Peyer's patch (tissue), 4 donors: ENCODE results near the gene ZNF765.

Source experiments
- POLR2A ChIP-seq, 2 donors: fragments of 450-650 bp; IDR thresholded peaks; one replicate each; pipeline ENCODE4 v1.5.1; 2017; ENCODE audit warnings: antibody characterized with exemption in 2 of 2, mild to moderate bottlenecking in 2 of 2, moderate library complexity in 2 of 2
- TF ChIP-seq, protein P1 (sequence below), 6 experiments: fragments of 450-650 bp in 4 of 6; fragments of 200-600 bp in 2 of 6; sonication (generic) in 1 of 6; IDR thresholded peaks; one replicate each; pipeline ENCODE4 v1.5.1; 2017 to 2019; ENCODE audit warnings: antibody characterized with exemption in 6 of 6, mild to moderate bottlenecking in 3 of 6, moderate library complexity in 1 of 6

DNA sequence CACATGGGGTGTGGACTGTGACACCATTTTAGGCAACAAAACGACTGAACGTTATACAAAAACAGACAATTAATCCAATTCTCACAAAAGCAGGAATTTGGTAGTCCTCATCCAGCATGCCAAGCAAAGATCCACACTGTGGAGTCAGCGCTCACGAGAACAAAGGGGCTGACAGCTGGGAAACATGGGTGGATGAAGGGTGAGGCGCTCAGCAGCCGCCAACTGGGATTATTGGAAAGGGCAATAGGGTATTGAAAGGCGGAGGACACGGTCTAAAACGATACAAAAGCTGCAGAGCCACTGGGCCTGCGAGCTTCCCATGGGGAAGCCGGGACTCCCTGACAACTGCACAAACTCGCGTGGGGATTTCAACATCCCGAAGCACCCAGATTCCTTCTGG, 67.9 kb downstream of the ZNF765 start:
- TF ChIP-seq, protein P1, sequence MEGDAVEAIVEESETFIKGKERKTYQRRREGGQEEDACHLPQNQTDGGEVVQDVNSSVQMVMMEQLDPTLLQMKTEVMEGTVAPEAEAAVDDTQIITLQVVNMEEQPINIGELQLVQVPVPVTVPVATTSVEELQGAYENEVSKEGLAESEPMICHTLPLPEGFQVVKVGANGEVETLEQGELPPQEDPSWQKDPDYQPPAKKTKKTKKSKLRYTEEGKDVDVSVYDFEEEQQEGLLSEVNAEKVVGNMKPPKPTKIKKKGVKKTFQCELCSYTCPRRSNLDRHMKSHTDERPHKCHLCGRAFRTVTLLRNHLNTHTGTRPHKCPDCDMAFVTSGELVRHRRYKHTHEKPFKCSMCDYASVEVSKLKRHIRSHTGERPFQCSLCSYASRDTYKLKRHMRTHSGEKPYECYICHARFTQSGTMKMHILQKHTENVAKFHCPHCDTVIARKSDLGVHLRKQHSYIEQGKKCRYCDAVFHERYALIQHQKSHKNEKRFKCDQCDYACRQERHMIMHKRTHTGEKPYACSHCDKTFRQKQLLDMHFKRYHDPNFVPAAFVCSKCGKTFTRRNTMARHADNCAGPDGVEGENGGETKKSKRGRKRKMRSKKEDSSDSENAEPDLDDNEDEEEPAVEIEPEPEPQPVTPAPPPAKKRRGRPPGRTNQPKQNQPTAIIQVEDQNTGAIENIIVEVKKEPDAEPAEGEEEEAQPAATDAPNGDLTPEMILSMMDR (IDR thresholded peaks at IDR 0.05): no peak
- TF ChIP-seq POLR2A (IDR thresholded peaks at IDR 0.05): no peak
